ENCODE measurements around the gene SHANK3.

Gene SHANK3

DNA sequence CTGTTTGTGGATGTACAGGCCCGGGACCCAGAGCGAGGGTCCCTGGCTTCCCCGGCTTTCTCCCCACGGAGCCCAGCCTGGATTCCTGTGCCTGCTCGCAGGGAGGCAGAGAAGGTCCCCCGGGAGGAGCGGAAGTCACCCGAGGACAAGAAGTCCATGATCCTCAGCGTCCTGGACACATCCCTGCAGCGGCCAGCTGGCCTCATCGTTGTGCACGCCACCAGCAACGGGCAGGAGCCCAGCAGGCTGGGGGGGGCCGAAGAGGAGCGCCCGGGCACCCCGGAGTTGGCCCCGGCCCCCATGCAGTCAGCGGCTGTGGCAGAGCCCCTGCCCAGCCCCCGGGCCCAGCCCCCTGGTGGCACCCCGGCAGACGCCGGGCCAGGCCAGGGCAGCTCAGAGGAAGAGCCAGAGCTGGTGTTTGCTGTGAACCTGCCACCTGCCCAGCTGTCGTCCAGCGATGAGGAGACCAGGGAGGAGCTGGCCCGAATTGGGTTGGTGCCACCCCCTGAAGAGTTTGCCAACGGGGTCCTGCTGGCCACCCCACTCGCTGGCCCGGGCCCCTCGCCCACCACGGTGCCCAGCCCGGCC lies 48.7 kb downstream of the SHANK3 start:
- Histone ChIP-seq H3K4me3 (ENCODE audit: low read length in 2 of 2) (no peak overlapping the region), H3K27me3 (ENCODE audit: control insufficient read depth in 2 of 2, insufficient read depth in 2 of 2, low read length in 2 of 2) (peaks cover 0 to 4% of the 10 kb centered on the region in 2 donors), H3K9ac (ENCODE audit: low read depth in 1 of 2, low read length in 2 of 2) (no peak overlapping the region), H3K9me3 (ENCODE audit: control insufficient read depth in 2 of 2, low read length in 2 of 2) (no peaks in the 10 kb centered on the region), H3K4me1 (ENCODE audit: control insufficient read depth in 2 of 2, insufficient read depth in 2 of 2, low read length in 2 of 2) (no peaks in the 10 kb centered on the region), H3K27ac (ENCODE audit: low read depth in 2 of 2, low read length in 2 of 2) (no peak overlapping the region), H3K36me3 (ENCODE audit: control insufficient read depth in 2 of 2, insufficient read depth in 2 of 2, low read length in 2 of 2) (no peaks in the 10 kb centered on the region)

DNA sequence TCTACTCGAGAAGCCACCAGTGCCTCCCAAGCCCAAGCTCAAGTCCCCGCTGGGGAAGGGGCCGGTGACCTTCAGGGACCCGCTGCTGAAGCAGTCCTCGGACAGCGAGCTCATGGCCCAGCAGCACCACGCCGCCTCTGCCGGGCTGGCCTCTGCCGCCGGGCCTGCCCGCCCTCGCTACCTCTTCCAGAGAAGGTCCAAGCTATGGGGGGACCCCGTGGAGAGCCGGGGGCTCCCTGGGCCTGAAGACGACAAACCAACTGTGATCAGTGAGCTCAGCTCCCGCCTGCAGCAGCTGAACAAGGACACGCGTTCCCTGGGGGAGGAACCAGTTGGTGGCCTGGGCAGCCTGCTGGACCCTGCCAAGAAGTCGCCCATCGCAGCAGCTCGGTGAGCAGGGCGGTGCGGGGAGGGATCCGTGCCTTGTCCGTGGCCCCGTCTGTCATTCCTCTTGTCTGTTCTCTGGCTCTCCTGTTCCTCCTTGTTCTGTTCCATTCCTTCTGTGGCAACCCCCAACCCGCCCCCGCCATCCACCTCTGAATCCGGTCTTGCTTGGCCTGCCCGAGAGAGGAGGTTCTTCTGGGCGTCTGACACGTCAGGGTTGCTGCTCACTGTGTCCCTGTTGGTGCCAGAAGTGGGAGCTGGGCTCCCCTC lies 49.6 kb downstream of the SHANK3 start:
- no peaks in the 10 kb centered on the region for H3K4me1 ChIP-seq (ENCODE audit: control insufficient read depth in 2 of 2, insufficient read depth in 2 of 2, low read length in 2 of 2)
- no peaks in the 10 kb centered on the region for H3K36me3 ChIP-seq (ENCODE audit: control insufficient read depth in 2 of 2, insufficient read depth in 2 of 2, low read length in 2 of 2)
- H3K4me3 ChIP-seq (ENCODE audit: low read length in 2 of 2) = no peak overlapping the region

More for the DNA sequence above, 49.6 kb downstream of the SHANK3 start:
- Histone ChIP-seq H3K27me3 (ENCODE audit: control insufficient read depth in 2 of 2, insufficient read depth in 2 of 2, low read length in 2 of 2) (peaks cover 0 to 4% of the 10 kb centered on the region in 2 donors), H3K27ac (ENCODE audit: low read depth in 2 of 2, low read length in 2 of 2) (no peak overlapping the region), H3K9me3 (ENCODE audit: control insufficient read depth in 2 of 2, low read length in 2 of 2) (no peaks in the 10 kb centered on the region), H3K9ac (ENCODE audit: low read depth in 1 of 2, low read length in 2 of 2) (no peak overlapping the region)

All from mucosa of rectum (tissue), 2 donors.